Caco-2 (cell line): ENCODE measurements around the gene PHF13. TPM values are rescaled to one million over a fixed set of nuclear protein-coding genes. Genes with fewer than 3 reads are reported as not detected.

Experiments
- BruUV-seq: library from RNA; stranded (reverse); fragments of 400-500 nt; replicated peaks from 2 replicates; lab custom pipeline; 2021; lab: Mats Ljungman, UMichigan
- CTCF ChIA-PET: fragments of 300-600 bp; sonication (Branson Sonifier 250); formaldehyde crosslinking; loops from one replicate; lab custom pipeline; 2022; ENCODE audit warnings: antibody characterized with exemption; lab: Charles Lee
- POLR2A ChIA-PET: fragments of 300-600 bp; sonication (Branson Sonifier 250); formaldehyde crosslinking; loops from one replicate; lab custom pipeline; 2022; ENCODE audit warnings: antibody characterized with exemption; lab: Charles Lee
- DNase-seq, 2 experiments: peaks; one replicate each; pipeline versions ENCODE4 v3.0.0 to v3.0.0-alpha.2; 2020 to 2022
- H3K27me3 ChIP-seq: replicated peaks from 2 replicates; pipeline ENCODE4 v1.6.0; 2011; ENCODE audit warnings: low read length; ENCODE audit not compliant: control insufficient read depth, insufficient read depth
- H3K36me3 ChIP-seq: 2 replicates; pipeline ENCODE4 v1.5.1; 2011; ENCODE audit warnings: low read length; ENCODE audit not compliant: control insufficient read depth, insufficient read depth
- H3K4me1 ChIP-seq: fragments of 250-450 bp; sonication (Bioruptor Pico); 2 replicates; pipeline ENCODE4 v1.5.1; 2020; ENCODE audit warnings: mild to moderate bottlenecking
- H3K4me3 ChIP-seq: 2 replicates; pipeline ENCODE4 v1.5.1; 2011; ENCODE audit warnings: low read depth, mild to moderate bottlenecking, control low read depth, low read length
- H3K9me3 ChIP-seq: fragments of 250-450 bp; sonication (Bioruptor Pico); 2 replicates; pipeline ENCODE4 v1.5.1; 2020; ENCODE audit warnings: mild to moderate bottlenecking, moderate library complexity
- H3K27ac Mint-ChIP-seq: one replicate; pipeline ENCODE4 v1.8.0; 2022; ENCODE audit warnings: mixed read lengths; ENCODE audit not compliant: unreplicated experiment
- H3K27me3 Mint-ChIP-seq: one replicate; pipeline ENCODE4 v1.8.0; 2022; ENCODE audit warnings: mixed read lengths; ENCODE audit not compliant: insufficient read depth, unreplicated experiment
- H3K36me3 Mint-ChIP-seq: one replicate; pipeline ENCODE4 v1.8.0; 2022; ENCODE audit warnings: mild to moderate bottlenecking, mixed read lengths; ENCODE audit not compliant: insufficient read depth, unreplicated experiment
- H3K4me1 Mint-ChIP-seq: one replicate; pipeline ENCODE4 v1.8.0; 2022; ENCODE audit warnings: low read depth, mixed read lengths; ENCODE audit not compliant: unreplicated experiment
- H3K4me3 Mint-ChIP-seq: one replicate; pipeline ENCODE4 v1.8.0; 2022; ENCODE audit warnings: mild to moderate bottlenecking, moderate library complexity, mixed read lengths; ENCODE audit not compliant: unreplicated experiment
- H3K9me3 Mint-ChIP-seq: one replicate; pipeline ENCODE4 v1.8.0; 2022; ENCODE audit warnings: mixed read lengths; ENCODE audit not compliant: unreplicated experiment
- intact Hi-C: fragments of 100-400 bp; cut with micrococcal nuclease; formaldehyde crosslinking; loops from one replicate; pipeline ENCODE4 v1.10.0; 2022; ENCODE audit not compliant: unreplicated experiment
- total RNA-seq: library from RNA; stranded (reverse); gene quantifications from 2 replicates; pipeline ENCODE4 v1.2.3, GENCODE V29; 2022
- TF ChIP-seq, protein P1 (sequence below), 2 experiments: fragments of 200-600 bp in 1 of 2; IDR thresholded peaks; 1 replicate in 1 of 2; 2 replicates in 1 of 2; pipeline versions ENCODE4 v1.5.1 to v1.8.0; 2011 to 2022; ENCODE audit warnings: antibody characterized with exemption in 1 of 2, control low read depth in 1 of 2, inconsistent platforms in 1 of 2, low read depth in 1 of 2, low read length in 1 of 2, mild to moderate bottlenecking in 1 of 2, moderate library complexity in 1 of 2; ENCODE audit not compliant: insufficient read depth in 1 of 2, severe bottlenecking in 1 of 2, unreplicated experiment in 1 of 2

PHF13 gene
- total RNA-seq, 1 experiment from 2014 or later, result 21.8 TPM

DNA sequence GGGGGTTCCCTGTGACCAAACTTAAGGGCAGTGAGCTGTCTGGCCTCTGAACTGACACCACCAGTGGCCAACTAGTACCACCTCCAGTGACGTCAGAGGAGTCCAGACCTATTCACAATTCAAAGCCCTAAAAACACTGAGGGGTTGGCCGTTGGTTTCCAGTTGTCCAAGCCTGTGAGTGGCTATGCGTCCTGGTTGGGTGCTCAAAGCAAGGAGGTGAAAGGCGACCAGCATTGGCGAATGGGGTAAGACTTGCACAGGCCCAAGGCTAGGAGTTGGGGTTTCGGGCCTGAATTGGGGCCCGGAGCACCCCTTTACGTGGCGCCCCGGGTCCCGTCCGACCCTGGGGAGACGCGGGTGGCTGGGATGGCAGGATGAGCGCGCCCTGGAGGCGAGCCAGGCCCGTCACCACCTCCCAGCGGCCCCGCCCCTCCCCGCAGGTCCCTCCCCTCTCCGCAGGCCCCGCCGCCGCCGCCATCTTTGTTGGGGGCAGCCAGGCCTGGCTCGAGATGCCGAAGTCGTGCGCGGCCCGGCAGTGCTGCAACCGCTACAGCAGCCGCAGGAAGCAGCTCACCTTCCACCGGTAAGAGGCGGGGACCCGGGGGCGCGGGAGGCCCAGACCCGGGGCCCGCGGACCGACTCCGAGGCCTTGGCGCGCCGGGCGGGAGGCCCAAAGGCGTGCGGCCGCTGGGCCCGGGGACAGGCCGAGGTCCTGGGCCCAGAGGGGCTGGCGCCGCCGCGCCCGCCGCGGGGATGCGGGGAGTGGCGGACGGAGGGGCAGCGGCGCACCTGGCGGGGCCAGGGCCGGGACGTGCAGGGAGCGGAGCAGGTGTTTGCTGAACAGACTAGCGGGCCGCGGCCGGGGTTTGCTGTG, 11.4 kb downstream of the PHF13 start, which contains the start of gene THAP3:
Gene THAP3, plus strand, starts transcription at position 159 of the 874 bp plus-strand sequence. Its CDS starts 351 bp downstream, at position 510.
- Mint-ChIP-seq H3K9me3 (no peaks in the 10 kb centered on the region), H3K27me3 (no peaks in the 10 kb centered on the region), H3K4me3 (peak within 1 kb of the TSS; percentile 75), H3K36me3 (peaks cover 58% of the 10 kb centered on the region), H3K27ac (peak within 1 kb of the TSS; percentile 87), H3K4me1 (no peaks in the 10 kb centered on the region)
- H3K27me3 ChIP-seq, result no peaks in the 10 kb centered on the region
- TF ChIP-seq, protein P1, sequence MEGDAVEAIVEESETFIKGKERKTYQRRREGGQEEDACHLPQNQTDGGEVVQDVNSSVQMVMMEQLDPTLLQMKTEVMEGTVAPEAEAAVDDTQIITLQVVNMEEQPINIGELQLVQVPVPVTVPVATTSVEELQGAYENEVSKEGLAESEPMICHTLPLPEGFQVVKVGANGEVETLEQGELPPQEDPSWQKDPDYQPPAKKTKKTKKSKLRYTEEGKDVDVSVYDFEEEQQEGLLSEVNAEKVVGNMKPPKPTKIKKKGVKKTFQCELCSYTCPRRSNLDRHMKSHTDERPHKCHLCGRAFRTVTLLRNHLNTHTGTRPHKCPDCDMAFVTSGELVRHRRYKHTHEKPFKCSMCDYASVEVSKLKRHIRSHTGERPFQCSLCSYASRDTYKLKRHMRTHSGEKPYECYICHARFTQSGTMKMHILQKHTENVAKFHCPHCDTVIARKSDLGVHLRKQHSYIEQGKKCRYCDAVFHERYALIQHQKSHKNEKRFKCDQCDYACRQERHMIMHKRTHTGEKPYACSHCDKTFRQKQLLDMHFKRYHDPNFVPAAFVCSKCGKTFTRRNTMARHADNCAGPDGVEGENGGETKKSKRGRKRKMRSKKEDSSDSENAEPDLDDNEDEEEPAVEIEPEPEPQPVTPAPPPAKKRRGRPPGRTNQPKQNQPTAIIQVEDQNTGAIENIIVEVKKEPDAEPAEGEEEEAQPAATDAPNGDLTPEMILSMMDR (IDR thresholded peaks at IDR 0.05; ENCODE audit: insufficient read depth in 1 of 2, low read depth in 1 of 2, low read length in 1 of 2, severe bottlenecking in 1 of 2, unreplicated experiment in 1 of 2), result peak in 1 of 2 experiments; percentile 22
- H3K4me3 ChIP-seq, result peak within 1 kb of the TSS; percentile 66
- BruUV-seq, result no TSS peak
- intact Hi-C loops, result no loop called here
- H3K9me3 ChIP-seq, result no peaks in the 10 kb centered on the region
- H3K4me1 ChIP-seq, result no peaks in the 10 kb centered on the region
- ChIA-PET CTCF (interaction anchor here (0.6 kb wide), 1 partner anchor 9 kb away, joined by 4 read pairs; no protein-coding TSS in a partner anchor), POLR2A (interaction anchor here (0.8 kb wide), 1 partner anchor 160 kb away, joined by 3 read pairs; the partner anchor contains the start of gene CAMTA1)
- DNase-seq, result peak; percentile 84 to 86
- peaks cover 2% of the 10 kb centered on the region; the same call in 1 of the 2 replicates for H3K36me3 ChIP-seq

DNA sequence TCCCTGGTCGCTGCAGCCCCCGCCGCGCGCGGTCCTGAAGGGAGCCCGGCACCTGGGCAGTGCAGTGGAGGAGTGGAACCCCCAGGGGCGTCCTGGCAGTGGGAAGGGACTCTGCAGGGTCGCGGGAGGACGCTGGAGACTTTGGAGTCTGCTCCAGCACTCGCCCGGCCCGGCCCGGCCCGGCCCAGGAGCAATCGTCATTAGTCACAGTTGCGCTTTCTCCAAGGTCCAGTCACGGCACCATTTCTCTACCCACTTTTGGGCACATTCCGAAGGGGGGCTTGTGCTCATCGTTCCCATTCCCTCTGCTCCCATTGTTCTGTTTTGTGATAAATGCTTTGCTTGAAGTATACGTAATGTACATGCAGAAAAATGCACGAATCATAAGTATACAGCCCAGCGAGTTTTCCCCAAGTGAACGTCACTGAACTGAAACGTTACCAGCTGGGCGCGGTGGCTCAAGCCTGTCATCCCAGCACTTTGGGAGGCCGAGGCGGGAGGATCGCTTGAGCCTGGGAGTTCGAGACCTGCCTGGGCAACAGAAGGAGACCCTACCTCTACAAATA, 12.1 kb downstream of the PHF13 start:
- intact Hi-C loops, result no loop called here
- Mint-ChIP-seq H3K27ac (peak overlapping the region; percentile 87), H3K36me3 (peaks cover 51% of the 10 kb centered on the region), H3K4me1 (no peaks in the 10 kb centered on the region), H3K4me3 (peak overlapping the region; percentile 75), H3K9me3 (no peaks in the 10 kb centered on the region), H3K27me3 (no peaks in the 10 kb centered on the region)
- DNase-seq, result no peak
- TF ChIP-seq, protein P1 (IDR thresholded peaks at IDR 0.05; ENCODE audit: insufficient read depth in 1 of 2, low read depth in 1 of 2, low read length in 1 of 2, severe bottlenecking in 1 of 2, unreplicated experiment in 1 of 2), result no peak
- Histone ChIP-seq H3K36me3 (no peaks in the 10 kb centered on the region; the same call in 1 of the 2 replicates), H3K4me1 (no peaks in the 10 kb centered on the region), H3K9me3 (no peaks in the 10 kb centered on the region), H3K27me3 (no peaks in the 10 kb centered on the region), H3K4me3 (peak overlapping the region; percentile 66)
- ChIA-PET CTCF (interaction anchor here (0.6 kb wide), 1 partner anchor 8 kb away, joined by 4 read pairs; no protein-coding TSS in a partner anchor), POLR2A (no interaction called here)
- no TSS peak for BruUV-seq

DNA sequence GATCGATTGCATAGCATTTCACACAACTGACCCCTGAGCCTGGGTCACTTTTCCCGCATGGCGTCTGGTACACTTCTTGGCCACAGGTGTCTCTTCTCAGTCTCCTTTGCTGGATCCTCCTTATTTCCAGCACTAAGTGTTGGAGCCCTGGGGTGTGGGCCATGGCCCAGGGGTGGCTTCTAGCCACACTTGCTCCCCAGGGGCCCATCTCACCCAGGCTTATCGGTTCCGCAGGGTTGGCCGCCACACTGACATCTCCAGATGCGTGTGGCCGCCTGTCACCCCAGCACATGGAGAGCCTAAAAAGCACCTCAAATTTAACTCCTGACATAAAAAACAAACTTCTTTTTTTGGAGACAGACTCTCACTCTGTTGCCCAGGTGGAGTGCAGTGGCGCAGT, 13.5 kb downstream of the PHF13 start:
- no peaks in the 10 kb centered on the region for H3K4me1 Mint-ChIP-seq
- Histone ChIP-seq H3K9me3 (no peaks in the 10 kb centered on the region), H3K36me3 (no peaks in the 10 kb centered on the region; the same call in 1 of the 2 replicates), H3K27me3 (no peaks in the 10 kb centered on the region), H3K4me1 (no peaks in the 10 kb centered on the region), H3K4me3 (no peak overlapping the region)
- peaks cover 51% of the 10 kb centered on the region for H3K36me3 Mint-ChIP-seq
- no peaks in the 10 kb centered on the region for H3K27me3 Mint-ChIP-seq
- H3K4me3 Mint-ChIP-seq, result peak overlapping the region; percentile 75
- intact Hi-C loops, result no loop called here
- TF ChIP-seq, protein P1 (IDR thresholded peaks at IDR 0.05; ENCODE audit: insufficient read depth in 1 of 2, low read depth in 1 of 2, low read length in 1 of 2, severe bottlenecking in 1 of 2, unreplicated experiment in 1 of 2), result no peak
- no peak overlapping the region for H3K27ac Mint-ChIP-seq
- BruUV-seq, result no TSS peak
- DNase-seq, result no peak
- no peaks in the 10 kb centered on the region for H3K9me3 Mint-ChIP-seq
- ChIA-PET CTCF (no interaction called here), POLR2A (no interaction called here)
